Upper lobe of left lung (tissue), 6 donors: ENCODE results near the gene DHFR. TPM values are rescaled to one million over a fixed set of nuclear protein-coding genes. Genes with fewer than 3 reads are reported as not detected.

ENCODE experiments used
- ATAC-seq, 2 donors: fragments of 200-7000 bp; cut with Tn5 transposase; one replicate each; pipeline ENCODE4 v1.9.1; 2022; ENCODE audit warnings: mild to moderate bottlenecking in 2 of 2, moderate library complexity in 2 of 2; ENCODE audit not compliant: low FRiP score in 2 of 2
- DNase-seq, 2 donors: peaks; one replicate each; pipeline ENCODE4 v3.0.0-alpha.2; 2019 to 2020
- H3K27ac ChIP-seq, 4 donors: fragments of 200-600 bp; sonication (generic); one replicate each; pipeline ENCODE4 v1.5.1; 2016 to 2019
- H3K27me3 ChIP-seq, 4 donors: fragments of 200-600 bp; sonication (generic); one replicate each; pipeline ENCODE4 v1.5.1; 2017 to 2019
- H3K36me3 ChIP-seq, 4 donors: fragments of 200-600 bp; sonication (generic); one replicate each; pipeline ENCODE4 v1.5.1; 2016 to 2019
- H3K4me1 ChIP-seq, 4 donors: fragments of 200-600 bp; sonication (generic); one replicate each; pipeline ENCODE4 v1.5.1; 2018 to 2019
- H3K4me3 ChIP-seq, 4 donors: fragments of 200-600 bp; sonication (generic); one replicate each; pipeline ENCODE4 v1.5.1; 2017 to 2019; ENCODE audit warnings: mild to moderate bottlenecking in 2 of 4, moderate library complexity in 1 of 4
- H3K9me3 ChIP-seq, 4 donors: fragments of 200-600 bp; sonication (generic); one replicate each; pipeline ENCODE4 v1.5.1; 2018 to 2019
- CTCF ChIP-seq, 6 experiments: fragments of 450-650 bp in 4 of 6; fragments of 200-600 bp in 2 of 6; sonication (generic) in 2 of 6; IDR thresholded peaks; one replicate each; pipeline ENCODE4 v1.5.1; 2016 to 2019; ENCODE audit warnings: antibody characterized with exemption in 6 of 6
- EP300 ChIP-seq, 4 donors: sonication (generic); formaldehyde crosslinking; IDR thresholded peaks; one replicate each; pipeline ENCODE4 v1.5.1; 2017; ENCODE audit warnings: antibody characterized with exemption in 4 of 4, control low read depth in 2 of 4
- POLR2A ChIP-seq, 4 donors: fragments of 450-650 bp; IDR thresholded peaks; one replicate each; pipeline ENCODE4 v1.5.1; 2016 to 2017; ENCODE audit warnings: antibody characterized with exemption in 4 of 4, mild to moderate bottlenecking in 2 of 4
- POLR2AphosphoS5 ChIP-seq, 2 donors: sonication (generic); formaldehyde crosslinking; IDR thresholded peaks; one replicate each; pipeline ENCODE4 v1.5.1; 2017; ENCODE audit warnings: antibody characterized with exemption in 2 of 2
- WGBS, 2 donors: methylation state at CpG; one replicate each; pipeline ENCODE4 v1.1.5; 2017 to 2018; 5-methylcytosine and 5-hydroxymethylcytosine counted together
- total RNA-seq, 6 donors: library from RNA; depleted of rRNA in 4 of 6; stranded (reverse); fragments of >200 nt in 4 of 6; gene quantifications; one replicate each; pipeline versions ENCODE4 v1.1.0 to v1.2.1, GENCODE V29; 2016 to 2021
- donor health status: DM: no; HTN: no; CAD: no; lungs with moderate emphysema.
- donor health status: DM: no; HTN: yes; CAD: no; lungs with severe emphysema.

Gene DHFR
- total RNA-seq, 6 donors from 2014 or later = 7.3 to 14.1 (median 9.8) TPM

GRCh38 chr5:80631278-80632259 is 23.2 kb downstream of the DHFR start:
- WGBS, 2 donors = 88% methylated on average over 11 of the region's 11 CpGs
- Histone ChIP-seq H3K4me1 (no peaks in the 10 kb centered on the region), H3K27me3 (no peaks in the 10 kb centered on the region), H3K4me3 (no peak overlapping the region), H3K9me3 (no peaks in the 10 kb centered on the region), H3K27ac (no peak overlapping the region), H3K36me3 (peaks cover 0 to 24% (median 10%) of the 10 kb centered on the region in 4 donors)
- ATAC-seq = no peak
- TF ChIP-seq POLR2A (IDR thresholded peaks at IDR 0.05) = no peak
- no peak for DNase-seq

DNA sequence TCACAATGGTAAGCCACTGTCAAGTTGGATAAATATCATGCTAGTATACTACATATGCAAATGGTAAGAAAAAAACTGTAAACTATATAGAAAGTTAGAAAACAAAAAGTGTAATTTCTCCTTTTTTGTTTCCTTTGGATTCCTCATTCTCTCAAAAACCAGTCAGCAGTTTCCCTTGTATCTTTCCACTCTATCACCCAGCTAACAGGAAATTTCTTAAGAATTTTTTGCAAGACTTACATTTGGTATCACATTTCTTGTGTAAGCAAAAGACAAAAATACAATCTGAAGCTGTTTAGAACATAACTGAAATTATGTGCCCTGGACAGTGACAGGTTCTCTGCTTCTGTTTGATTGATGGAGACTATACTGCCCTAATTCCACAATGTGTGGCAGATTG is 25.5 kb downstream of the DHFR start:
- peaks cover 0 to 24% (median 10%) of the 10 kb centered on the region in 4 donors for H3K36me3 ChIP-seq
- peak in 1 of 2 donors; percentile 19 for ATAC-seq
- TF ChIP-seq EP300 (IDR thresholded peaks at IDR 0.05) (no peak), POLR2A (IDR thresholded peaks at IDR 0.05) (no peak)
- DNase-seq = no peak
- no peaks in the 10 kb centered on the region for H3K9me3 ChIP-seq
- peak overlapping the region in 1 of 4 donors; percentile 40 for H3K27ac ChIP-seq
- no peaks in the 10 kb centered on the region for H3K4me1 ChIP-seq
- H3K4me3 ChIP-seq = no peak overlapping the region
- no peaks in the 10 kb centered on the region for H3K27me3 ChIP-seq

- Histone ChIP-seq H3K4me3 (no peak overlapping the region), H3K27ac (no peak overlapping the region), H3K4me1 (no peaks in the 10 kb centered on the region), H3K9me3 (no peaks in the 10 kb centered on the region), H3K27me3 (no peaks in the 10 kb centered on the region), H3K36me3 (peaks cover 0 to 6% (median 3%) of the 10 kb centered on the region in 4 donors)
- TF ChIP-seq CTCF (IDR thresholded peaks at IDR 0.05) = no peak
- no peak for TF ChIP-seq POLR2AphosphoS5 (IDR thresholded peaks at IDR 0.05)
- TF ChIP-seq EP300 (IDR thresholded peaks at IDR 0.05) = no peak
- TF ChIP-seq POLR2A (IDR thresholded peaks at IDR 0.05) = no peak
- DNase-seq (no peak), ATAC-seq (no peak)
- 93 to 94% methylated on average over 5 of the region's 5 CpGs for WGBS, 2 donors
Measured at GRCh38 chr5:80625230-80625629, 29.6 kb downstream of the DHFR start.

DNA sequence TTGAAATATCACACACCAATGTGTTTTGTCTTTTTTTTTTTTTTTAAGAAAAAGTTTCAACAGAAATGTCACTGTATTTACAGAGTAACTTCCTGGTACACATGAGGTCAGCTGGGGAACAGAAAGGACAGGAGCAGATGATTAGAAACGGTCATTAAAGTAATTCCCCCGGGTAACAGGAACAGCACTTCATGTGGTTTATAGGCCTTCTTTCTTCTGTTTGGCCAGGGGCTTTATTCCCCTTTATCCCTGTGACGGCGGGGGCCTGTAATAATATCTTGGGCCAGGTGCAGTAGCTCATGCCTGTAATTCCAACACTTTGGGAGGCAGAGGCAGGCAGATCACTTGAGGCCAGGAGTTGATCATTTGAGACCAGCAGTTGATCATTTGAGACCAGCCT is 30.8 kb downstream of the DHFR start:
- Histone ChIP-seq H3K4me3 (no peak overlapping the region), H3K27me3 (no peaks in the 10 kb centered on the region), H3K4me1 (no peaks in the 10 kb centered on the region), H3K27ac (peak overlapping the region in 1 of 4 donors; percentile 0), H3K36me3 (no peaks in the 10 kb centered on the region), H3K9me3 (no peaks in the 10 kb centered on the region)
- no peak for TF ChIP-seq EP300 (IDR thresholded peaks at IDR 0.05)
- no peak for TF ChIP-seq POLR2AphosphoS5 (IDR thresholded peaks at IDR 0.05)
- no peak for TF ChIP-seq CTCF (IDR thresholded peaks at IDR 0.05)
- TF ChIP-seq POLR2A (IDR thresholded peaks at IDR 0.05) = no peak
- no peak for DNase-seq
- WGBS, 2 donors = 69% methylated on average over 4 of the region's 4 CpGs
- ATAC-seq = no peak

DNA sequence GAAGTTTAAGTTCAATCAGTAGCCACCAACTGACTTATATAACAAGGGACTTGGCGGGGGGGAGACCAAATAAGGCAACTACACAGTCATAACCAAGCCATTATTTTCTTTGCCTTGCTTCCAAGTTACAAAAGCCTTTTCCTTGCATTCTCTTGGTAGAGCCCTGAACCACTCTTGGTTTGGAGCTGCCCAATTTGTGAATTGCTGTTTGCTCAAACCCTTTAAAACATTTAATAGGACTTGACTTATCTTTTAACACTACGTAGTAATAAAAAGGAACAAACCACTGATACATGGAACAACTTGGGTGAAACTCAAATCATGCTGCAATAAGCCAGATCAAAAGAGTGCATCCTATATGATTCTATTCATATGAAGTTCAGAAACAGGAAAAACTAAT is 32.0 kb downstream of the DHFR start:
- Histone ChIP-seq H3K36me3 (no peaks in the 10 kb centered on the region), H3K4me1 (no peaks in the 10 kb centered on the region), H3K4me3 (no peak overlapping the region), H3K27me3 (no peaks in the 10 kb centered on the region), H3K27ac (no peak overlapping the region), H3K9me3 (no peaks in the 10 kb centered on the region)
- 79 to 88% methylated on average over 2 of the region's 2 CpGs for whole genome bisulfite sequencing, 2 donors
- ATAC-seq = no peak
- no peak for TF ChIP-seq POLR2AphosphoS5 (IDR thresholded peaks at IDR 0.05)
- no peak for TF ChIP-seq EP300 (IDR thresholded peaks at IDR 0.05)
- TF ChIP-seq CTCF (IDR thresholded peaks at IDR 0.05) = no peak
- TF ChIP-seq POLR2A (IDR thresholded peaks at IDR 0.05) = no peak
- no peak for DNase-seq
